ENCODE measurements around the gene APOBEC3B.

APOBEC3B gene

DNA sequence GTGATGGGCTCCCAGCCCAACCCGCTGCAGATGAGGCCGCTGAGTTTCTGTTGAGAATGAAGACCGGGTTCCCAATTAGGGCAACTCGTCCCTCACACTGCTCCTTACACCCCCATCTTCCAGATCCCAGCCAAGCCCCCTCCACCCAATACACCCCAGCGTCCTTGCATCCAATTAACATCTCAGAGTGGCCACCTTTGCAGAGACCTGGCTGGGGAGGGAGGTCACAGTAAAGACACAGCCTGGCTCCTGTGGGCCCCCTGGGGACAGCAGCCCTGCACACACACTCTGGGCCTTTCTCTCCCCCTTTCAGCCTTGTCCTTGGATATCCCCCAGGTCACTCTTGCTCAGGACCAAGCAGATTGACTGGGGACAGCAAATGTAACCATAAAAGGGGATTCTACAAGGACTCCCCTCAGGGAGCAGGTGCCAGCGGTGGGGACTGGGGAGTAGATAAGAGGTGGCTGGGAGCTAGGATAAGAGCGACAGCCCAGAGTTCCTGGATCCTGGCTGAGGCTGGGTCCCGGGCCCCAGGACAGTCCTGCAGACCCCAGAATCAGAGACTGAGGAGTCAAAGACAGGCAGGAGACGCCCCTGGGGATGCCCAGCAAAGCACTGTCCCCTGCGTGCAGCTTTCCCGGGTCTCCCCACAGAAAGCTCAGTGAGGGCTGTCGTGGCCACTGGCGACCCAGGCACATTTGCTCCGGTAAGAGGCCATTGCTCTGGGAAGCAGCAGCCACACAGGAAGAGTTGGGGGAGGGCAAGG is 16.4 kb upstream of the APOBEC3B start:
- TF ChIP-seq, protein P1, sequence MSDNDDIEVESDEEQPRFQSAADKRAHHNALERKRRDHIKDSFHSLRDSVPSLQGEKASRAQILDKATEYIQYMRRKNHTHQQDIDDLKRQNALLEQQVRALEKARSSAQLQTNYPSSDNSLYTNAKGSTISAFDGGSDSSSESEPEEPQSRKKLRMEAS (IDR thresholded peaks at IDR 0.05): no peak
- TF ChIP-seq EGR1 (IDR thresholded peaks at IDR 0.05) (no peak), CREB1 (IDR thresholded peaks at IDR 0.05; ENCODE audit: low read depth) (no peak), TCF12 (IDR thresholded peaks at IDR 0.05; ENCODE audit: low read depth) (no peak), ZBTB7A (IDR thresholded peaks at IDR 0.05; ENCODE audit: low read depth) (no peak), NFIC (IDR thresholded peaks at IDR 0.05) (no peak), TAF1 (IDR thresholded peaks at IDR 0.05; ENCODE audit: low read depth) (no peak), EP300 (IDR thresholded peaks at IDR 0.05; ENCODE audit: borderline replicate concordance) (no peak), CEBPB (IDR thresholded peaks at IDR 0.05) (no peak), YY1 (IDR thresholded peaks at IDR 0.05; ENCODE audit: low read depth) (no peak), TEAD4 (IDR thresholded peaks at IDR 0.05) (no peak), RAD21 (IDR thresholded peaks at IDR 0.05; ENCODE audit: low read depth) (no peak), FOXM1 (IDR thresholded peaks at IDR 0.05; ENCODE audit: borderline replicate concordance, low read depth) (no peak)
- TF ChIP-seq, protein P2, sequence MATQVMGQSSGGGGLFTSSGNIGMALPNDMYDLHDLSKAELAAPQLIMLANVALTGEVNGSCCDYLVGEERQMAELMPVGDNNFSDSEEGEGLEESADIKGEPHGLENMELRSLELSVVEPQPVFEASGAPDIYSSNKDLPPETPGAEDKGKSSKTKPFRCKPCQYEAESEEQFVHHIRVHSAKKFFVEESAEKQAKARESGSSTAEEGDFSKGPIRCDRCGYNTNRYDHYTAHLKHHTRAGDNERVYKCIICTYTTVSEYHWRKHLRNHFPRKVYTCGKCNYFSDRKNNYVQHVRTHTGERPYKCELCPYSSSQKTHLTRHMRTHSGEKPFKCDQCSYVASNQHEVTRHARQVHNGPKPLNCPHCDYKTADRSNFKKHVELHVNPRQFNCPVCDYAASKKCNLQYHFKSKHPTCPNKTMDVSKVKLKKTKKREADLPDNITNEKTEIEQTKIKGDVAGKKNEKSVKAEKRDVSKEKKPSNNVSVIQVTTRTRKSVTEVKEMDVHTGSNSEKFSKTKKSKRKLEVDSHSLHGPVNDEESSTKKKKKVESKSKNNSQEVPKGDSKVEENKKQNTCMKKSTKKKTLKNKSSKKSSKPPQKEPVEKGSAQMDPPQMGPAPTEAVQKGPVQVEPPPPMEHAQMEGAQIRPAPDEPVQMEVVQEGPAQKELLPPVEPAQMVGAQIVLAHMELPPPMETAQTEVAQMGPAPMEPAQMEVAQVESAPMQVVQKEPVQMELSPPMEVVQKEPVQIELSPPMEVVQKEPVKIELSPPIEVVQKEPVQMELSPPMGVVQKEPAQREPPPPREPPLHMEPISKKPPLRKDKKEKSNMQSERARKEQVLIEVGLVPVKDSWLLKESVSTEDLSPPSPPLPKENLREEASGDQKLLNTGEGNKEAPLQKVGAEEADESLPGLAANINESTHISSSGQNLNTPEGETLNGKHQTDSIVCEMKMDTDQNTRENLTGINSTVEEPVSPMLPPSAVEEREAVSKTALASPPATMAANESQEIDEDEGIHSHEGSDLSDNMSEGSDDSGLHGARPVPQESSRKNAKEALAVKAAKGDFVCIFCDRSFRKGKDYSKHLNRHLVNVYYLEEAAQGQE (IDR thresholded peaks at IDR 0.05; ENCODE audit: low read depth): no peak
- TF ChIP-seq, protein P3, sequence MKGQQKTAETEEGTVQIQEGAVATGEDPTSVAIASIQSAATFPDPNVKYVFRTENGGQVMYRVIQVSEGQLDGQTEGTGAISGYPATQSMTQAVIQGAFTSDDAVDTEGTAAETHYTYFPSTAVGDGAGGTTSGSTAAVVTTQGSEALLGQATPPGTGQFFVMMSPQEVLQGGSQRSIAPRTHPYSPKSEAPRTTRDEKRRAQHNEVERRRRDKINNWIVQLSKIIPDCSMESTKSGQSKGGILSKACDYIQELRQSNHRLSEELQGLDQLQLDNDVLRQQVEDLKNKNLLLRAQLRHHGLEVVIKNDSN (IDR thresholded peaks at IDR 0.05): no peak

DNA sequence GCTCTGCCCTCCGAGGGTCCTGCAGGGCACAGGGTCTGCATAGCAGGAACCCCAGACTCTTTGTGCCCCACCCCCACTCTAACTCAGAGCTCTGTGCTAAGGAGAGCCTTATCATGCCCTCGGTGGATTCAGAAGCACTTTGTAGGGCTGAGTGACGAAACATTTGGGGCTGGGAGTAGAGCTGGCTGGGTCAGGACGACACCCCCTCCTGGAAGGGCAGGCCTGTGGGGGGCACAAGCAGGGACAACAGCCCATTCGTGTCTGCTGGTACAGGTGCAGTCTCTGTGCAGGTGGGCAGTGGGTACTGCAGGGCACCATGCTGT is 15.8 kb upstream of the APOBEC3B start:
- TF ChIP-seq, protein P1 (IDR thresholded peaks at IDR 0.05): no peak
- TF ChIP-seq EGR1 (IDR thresholded peaks at IDR 0.05): no peak
- no peak for TF ChIP-seq YY1 (IDR thresholded peaks at IDR 0.05; ENCODE audit: low read depth)
- TF ChIP-seq CEBPB (IDR thresholded peaks at IDR 0.05): no peak

DNA sequence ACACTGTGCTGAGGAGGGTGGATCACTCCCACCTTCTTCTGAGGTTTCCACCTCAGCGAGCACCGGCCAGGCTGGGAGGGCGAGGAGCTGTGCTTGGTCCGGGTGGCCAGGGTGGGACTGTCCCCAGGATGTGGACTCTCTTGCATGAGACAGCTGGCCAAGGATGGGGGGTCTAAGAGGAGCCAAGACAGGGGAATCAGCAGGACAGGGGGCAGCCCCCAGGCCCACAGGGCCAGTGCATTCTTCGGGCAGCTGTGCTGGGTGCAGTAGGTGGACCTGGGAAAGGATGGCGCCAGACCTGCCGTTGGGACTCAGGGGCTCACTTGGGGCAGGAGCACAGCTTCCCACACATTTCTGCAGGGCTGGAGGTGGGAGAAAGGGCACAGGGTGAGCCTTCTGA is 15.2 kb upstream of the APOBEC3B start:
- TF ChIP-seq TEAD4 (IDR thresholded peaks at IDR 0.05) (no peak), EGR1 (IDR thresholded peaks at IDR 0.05) (no peak)

DNA sequence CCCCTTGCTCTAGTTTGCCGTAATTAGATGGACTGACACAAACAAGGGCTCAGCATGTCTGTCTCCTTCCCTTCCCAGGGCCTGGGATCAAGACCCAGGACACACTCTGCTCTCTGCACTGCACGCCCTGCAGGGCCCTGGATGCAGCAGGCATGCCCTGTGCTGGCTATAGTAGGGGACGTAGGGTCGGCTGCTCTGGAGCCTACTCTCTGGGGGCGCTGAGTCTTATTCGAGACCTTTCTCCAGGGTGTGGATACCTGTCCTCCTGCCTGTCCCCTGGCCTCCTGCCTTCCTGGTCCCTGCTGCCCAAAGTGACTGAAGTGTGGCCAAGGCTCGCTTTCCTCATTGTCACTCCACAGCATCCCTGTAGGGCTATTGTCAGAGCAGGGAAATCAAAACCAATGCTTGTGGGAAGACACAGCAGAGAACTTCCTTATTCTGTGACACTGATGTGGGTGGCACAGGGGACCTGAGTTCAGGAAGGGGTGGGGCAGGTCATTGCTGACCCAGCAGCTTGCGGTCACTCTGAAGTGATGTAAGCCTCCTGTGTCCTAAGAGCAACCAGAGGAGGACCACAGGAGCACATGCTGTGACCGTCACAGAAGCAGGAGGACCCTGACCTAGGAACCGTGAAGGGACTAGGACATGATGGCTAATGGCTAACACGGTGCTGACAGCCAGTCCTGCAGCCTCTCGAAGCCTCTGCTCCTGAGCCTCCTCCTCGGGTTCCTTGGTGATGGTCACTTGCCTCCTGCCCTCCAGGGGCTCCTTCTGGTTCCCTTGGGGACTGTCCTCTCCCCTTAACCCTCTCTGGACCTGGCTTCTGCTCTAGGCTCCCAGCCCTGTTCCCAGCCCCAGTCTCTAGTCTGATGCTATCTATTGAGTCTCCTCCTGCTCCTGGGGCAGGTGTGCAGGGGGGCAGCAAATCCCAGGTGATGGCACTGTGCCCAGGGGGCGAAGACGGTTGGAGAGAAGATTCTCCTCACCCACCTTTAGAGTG is 14.4 kb upstream of the APOBEC3B start:
- TF ChIP-seq, protein P3 (IDR thresholded peaks at IDR 0.05): no peak
- TF ChIP-seq, protein P2 (IDR thresholded peaks at IDR 0.05; ENCODE audit: low read depth): no peak
- TF ChIP-seq FOXM1 (IDR thresholded peaks at IDR 0.05; ENCODE audit: borderline replicate concordance, low read depth) (no peak), YY1 (IDR thresholded peaks at IDR 0.05; ENCODE audit: low read depth) (no peak), CEBPB (IDR thresholded peaks at IDR 0.05) (no peak), TAF1 (IDR thresholded peaks at IDR 0.05; ENCODE audit: low read depth) (no peak), TCF12 (IDR thresholded peaks at IDR 0.05; ENCODE audit: low read depth) (no peak), ZBTB7A (IDR thresholded peaks at IDR 0.05; ENCODE audit: low read depth) (no peak), TEAD4 (IDR thresholded peaks at IDR 0.05) (no peak), CREB1 (IDR thresholded peaks at IDR 0.05; ENCODE audit: low read depth) (no peak), EGR1 (IDR thresholded peaks at IDR 0.05) (no peak)

DNA sequence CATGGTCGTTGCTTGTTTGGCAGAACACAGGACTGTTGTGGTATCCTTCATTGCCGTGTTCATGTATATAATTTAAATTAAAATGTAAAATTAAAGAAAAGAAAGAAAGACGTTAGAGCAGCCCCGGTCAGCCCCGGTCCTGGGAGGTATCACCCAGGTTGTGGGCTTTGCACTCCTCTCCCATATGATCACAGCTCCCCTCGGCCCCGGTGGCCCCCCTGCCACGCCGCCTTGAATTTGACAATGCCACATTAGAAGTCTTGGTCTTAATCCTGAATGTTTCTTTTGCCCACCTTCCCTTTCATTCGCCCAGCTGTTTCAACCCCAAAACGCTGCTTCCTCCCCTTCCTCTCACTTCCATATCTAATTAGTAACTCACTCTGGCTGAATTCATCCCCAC is 13.3 kb upstream of the APOBEC3B start:
- no peak for TF ChIP-seq EP300 (IDR thresholded peaks at IDR 0.05; ENCODE audit: borderline replicate concordance)

DNA sequence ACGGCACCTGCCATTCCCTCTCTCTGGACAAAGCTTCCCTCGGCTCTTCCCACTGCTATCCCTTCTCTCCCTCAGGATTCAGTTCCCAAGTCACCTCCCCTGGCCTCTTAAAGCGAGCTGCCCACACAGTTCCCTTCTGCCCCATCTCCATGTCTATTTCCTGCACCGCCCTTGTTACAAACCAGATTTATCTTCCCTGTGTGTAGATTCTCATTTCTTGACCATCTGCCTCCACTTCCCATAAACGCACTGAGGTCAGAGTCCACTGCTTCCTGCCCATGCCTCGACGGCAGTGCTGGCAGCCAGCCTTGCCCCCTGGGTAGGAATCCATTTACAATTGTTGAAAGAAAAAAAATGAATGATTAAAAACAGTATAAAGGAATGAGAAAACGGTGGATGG is 11.6 kb upstream of the APOBEC3B start:
- no peak for TF ChIP-seq NFIC (IDR thresholded peaks at IDR 0.05)
- no peak for TF ChIP-seq RAD21 (IDR thresholded peaks at IDR 0.05; ENCODE audit: low read depth)
- TF ChIP-seq, protein P2 (IDR thresholded peaks at IDR 0.05; ENCODE audit: low read depth): no peak
- no peak for TF ChIP-seq FOXM1 (IDR thresholded peaks at IDR 0.05; ENCODE audit: borderline replicate concordance, low read depth)
- no peak for TF ChIP-seq EGR1 (IDR thresholded peaks at IDR 0.05)
- TF ChIP-seq, protein P1 (IDR thresholded peaks at IDR 0.05): no peak
- no peak for TF ChIP-seq CEBPB (IDR thresholded peaks at IDR 0.05)
- TF ChIP-seq TEAD4 (IDR thresholded peaks at IDR 0.05): no peak
- TF ChIP-seq YY1 (IDR thresholded peaks at IDR 0.05; ENCODE audit: low read depth): no peak
- no peak for TF ChIP-seq TAF1 (IDR thresholded peaks at IDR 0.05; ENCODE audit: low read depth)
- TF ChIP-seq, protein P3 (IDR thresholded peaks at IDR 0.05): no peak
- no peak for TF ChIP-seq EP300 (IDR thresholded peaks at IDR 0.05; ENCODE audit: borderline replicate concordance)
- TF ChIP-seq CREB1 (IDR thresholded peaks at IDR 0.05; ENCODE audit: low read depth): no peak
- TF ChIP-seq TCF12 (IDR thresholded peaks at IDR 0.05; ENCODE audit: low read depth): no peak
- TF ChIP-seq ZBTB7A (IDR thresholded peaks at IDR 0.05; ENCODE audit: low read depth): no peak

All from Ishikawa (cell line).